GM19395 (cell line): ENCODE results near the gene ATXN2.

Source experiments
- ATAC-seq: cut with Tn5 transposase; IDR thresholded peaks from one replicate; pipeline ENCODE4 v1.9.1; 2021; ENCODE audit warnings: mild to moderate bottlenecking, moderate library complexity; ENCODE audit not compliant: unreplicated experiment

Gene ATXN2

DNA sequence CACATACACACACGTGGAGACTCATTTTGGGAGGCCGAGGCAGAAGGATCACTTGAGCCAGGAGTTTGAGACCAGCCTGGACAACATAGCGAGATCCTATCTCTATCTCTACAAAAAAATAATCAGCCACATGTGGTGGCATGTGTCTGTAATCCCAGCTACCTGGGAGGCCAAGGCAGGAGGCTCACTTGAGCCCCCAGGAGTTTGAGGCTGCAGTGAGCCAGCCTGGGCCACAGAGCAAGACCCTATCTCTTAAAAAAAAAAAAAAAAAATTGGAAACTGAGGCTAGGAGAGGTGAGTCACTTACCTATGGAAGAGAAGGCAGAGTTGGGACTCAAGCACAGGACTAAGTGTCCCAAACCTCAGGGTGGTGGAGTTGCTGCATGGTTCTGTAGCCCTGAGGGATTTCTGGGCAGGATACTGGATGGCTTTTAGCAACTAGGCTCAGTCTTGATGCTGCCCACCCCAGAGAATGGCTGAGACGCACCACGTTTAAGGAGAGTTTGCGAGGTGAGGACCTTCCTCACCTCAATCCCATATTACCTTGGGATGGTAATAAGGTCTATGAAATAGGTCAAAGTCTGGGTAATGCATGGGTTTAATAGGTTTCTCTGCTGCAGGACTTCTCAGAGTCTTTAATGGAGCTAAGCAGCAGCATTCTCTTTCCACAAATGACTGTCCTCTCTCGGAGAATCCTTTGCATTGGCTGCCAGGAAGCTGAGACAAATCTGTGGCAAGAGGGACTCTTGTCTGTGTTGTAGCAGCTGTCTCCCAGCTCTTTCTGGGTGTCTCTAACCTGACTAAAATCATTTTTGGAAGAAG, 157.8 kb downstream of the ATXN2 start:
- ATAC-seq = no peak

GRCh38 chr12:111440631-111441030, 158.5 kb downstream of the ATXN2 start:
- no peak for ATAC-seq

- ATAC-seq = no peak
Observed at GRCh38 chr12:111440152-111440551, 159.0 kb downstream of the ATXN2 start.

DNA sequence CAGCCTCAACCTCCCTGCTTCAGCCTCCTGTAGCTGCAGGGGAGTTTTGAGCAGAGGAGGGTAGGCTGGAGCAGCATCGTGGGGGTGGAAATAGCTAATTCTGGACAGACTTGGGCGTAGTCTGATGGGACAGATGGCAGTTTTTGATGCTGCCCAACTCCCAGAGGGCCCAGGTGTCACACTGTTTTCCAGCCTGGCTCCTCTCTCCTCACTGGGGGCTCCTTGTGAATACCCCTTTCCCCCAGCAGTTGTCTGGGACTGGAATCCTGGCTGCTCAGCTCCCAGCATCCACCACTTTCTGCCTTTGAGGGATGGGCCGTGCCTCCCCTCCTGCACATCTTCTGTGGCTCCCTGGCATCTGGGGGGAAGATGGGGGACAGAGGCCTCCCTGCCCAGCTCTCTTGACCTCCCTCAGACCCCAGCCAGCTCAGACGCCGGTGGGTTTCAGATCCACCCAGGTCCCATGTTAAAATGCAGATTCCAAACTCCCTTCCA, 159.4 kb downstream of the ATXN2 start:
- no peak for ATAC-seq

DNA sequence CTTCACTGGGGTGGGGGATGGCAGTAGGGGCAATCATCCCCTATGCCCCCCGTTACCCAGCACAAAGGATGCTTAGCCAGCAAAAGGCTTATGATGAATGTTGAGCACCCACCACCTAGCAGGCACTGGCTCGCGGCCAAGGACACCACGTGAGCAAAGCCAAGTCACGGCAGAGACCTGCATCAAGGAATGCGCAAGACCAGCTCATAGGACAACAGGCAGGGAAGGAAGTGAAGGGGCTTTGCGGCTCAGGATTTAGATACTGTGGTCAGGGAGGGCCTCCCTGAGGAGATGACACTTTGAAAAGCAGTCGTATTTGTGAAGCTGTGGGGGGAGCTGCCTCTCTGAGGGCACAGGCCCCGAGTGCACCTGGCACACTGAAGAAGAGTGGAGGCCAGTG, 160.6 kb downstream of the ATXN2 start:
- ATAC-seq = no peak

GRCh38 chr12:111437816-111438454, 161.2 kb downstream of the ATXN2 start:
- no peak for ATAC-seq

GRCh38 chr12:111436811-111437210, 162.3 kb downstream of the ATXN2 start:
- ATAC-seq = no peak

GRCh38 chr12:111436266-111436665, 162.8 kb downstream of the ATXN2 start:
- no peak for ATAC-seq

- ATAC-seq = no peak
Observed at GRCh38 chr12:111435661-111436201, 163.4 kb downstream of the ATXN2 start.

GRCh38 chr12:111434680-111435338, 164.3 kb downstream of the ATXN2 start:
- peak; percentile 68 for ATAC-seq

- ATAC-seq = no peak
Observed at GRCh38 chr12:111434049-111434448, 165.1 kb downstream of the ATXN2 start.

DNA sequence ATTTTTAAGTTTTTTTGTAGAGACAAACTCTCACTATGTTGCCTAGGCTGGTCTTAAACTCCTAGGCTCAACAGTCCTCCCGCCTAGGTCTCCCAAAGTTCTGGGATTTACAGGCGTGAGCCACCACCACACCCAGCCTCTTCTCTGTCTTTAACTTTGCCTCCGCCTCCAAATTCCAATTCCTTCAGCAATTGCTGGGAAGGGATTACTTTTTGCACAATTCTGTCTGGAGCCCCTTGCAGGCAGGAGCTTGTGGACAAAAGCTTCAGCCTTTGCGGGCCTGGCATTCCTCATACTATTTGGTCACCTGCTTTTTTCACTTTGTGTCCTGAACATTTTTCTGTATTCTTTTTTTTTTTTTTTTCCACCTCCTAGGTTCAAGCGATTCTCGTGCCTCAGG, 167.3 kb downstream of the ATXN2 start:
- no peak for ATAC-seq

GRCh38 chr12:111430433-111431353, 168.4 kb downstream of the ATXN2 start:
- no peak for ATAC-seq

DNA sequence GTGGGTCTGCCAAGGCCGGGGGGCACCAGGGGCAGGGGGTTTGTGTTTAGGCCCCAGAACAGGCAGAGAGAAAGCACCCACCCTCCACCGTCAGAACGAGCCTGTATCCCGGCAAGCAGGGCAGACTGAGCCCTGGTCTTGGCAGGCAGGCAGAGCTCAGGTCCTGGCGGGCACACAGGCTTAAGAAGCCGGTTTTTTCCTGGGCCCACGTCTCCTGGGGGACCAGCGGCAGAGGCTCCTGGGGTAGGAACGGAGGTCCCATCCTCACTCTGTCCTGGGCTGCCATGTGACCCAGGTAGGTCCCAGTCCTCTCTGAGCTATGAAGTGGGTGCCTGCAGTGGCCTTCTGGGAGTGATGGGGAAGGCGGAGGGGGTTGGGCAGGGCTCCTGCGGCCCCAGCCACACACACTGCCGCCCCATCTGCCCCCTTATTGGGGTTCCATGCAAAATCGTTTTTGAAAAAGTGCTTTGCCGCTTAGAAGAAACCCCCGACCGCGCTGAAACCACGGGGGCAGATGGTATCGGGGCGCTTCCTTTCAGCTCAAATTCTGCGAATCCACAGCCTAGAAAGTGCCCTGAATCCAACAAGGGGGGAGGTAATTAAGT, 169.2 kb downstream of the ATXN2 start:
- ATAC-seq = no peak

DNA sequence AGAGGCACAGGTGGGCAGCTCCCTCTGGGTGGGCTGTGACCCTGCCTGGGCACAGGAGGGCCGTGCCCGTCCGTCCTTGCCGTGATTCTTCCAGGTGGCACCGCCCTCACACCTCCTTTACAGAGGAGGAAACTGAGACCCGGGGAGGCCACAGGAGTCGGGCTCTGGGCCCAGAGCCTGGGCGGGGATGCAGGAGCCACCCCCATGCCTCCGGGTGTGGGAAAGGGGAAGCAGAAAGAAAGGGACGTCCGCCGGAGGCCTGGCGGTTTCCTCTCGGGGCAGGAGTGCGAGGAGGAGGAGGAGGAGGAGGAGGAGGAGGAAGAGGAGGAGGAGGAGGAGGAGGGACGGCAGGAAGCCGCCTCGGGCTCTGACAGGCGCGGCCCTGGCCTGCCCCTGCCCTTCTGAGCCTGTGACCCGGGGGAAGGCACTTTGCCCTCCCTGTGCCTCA, 170.4 kb downstream of the ATXN2 start:
- ATAC-seq = no peak

DNA sequence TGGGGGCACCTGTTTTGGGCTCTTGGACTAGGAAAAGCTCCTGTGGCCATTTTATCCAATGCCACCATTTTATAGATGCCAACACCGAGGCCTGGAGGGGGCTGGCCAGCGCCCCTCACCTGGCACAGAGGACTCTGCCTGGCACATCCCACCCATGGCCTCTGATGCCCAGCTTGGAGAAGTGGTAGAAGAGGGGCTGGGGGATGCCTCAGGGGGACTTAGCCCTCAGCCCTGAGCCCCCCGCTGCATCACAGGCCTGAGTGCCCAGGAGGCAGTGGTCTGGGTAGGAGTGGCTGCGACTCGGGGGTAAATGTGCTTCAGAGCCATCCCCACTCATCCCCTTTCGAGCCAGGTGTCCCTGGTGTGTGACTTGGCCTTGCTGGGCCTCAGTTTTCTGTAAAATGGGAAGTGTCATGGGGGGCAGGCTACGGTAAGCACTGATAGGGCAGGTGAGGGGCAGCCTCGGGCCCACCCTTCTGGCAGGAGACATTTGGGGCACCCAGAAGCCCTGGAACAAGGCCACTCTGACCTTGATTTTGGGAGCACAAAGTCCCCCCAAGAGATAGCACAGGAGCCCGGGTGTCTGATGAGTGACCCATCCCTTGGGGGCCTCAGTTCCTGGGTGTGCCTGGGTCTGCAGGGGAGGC, 170.9 kb downstream of the ATXN2 start:
- no peak for ATAC-seq

DNA sequence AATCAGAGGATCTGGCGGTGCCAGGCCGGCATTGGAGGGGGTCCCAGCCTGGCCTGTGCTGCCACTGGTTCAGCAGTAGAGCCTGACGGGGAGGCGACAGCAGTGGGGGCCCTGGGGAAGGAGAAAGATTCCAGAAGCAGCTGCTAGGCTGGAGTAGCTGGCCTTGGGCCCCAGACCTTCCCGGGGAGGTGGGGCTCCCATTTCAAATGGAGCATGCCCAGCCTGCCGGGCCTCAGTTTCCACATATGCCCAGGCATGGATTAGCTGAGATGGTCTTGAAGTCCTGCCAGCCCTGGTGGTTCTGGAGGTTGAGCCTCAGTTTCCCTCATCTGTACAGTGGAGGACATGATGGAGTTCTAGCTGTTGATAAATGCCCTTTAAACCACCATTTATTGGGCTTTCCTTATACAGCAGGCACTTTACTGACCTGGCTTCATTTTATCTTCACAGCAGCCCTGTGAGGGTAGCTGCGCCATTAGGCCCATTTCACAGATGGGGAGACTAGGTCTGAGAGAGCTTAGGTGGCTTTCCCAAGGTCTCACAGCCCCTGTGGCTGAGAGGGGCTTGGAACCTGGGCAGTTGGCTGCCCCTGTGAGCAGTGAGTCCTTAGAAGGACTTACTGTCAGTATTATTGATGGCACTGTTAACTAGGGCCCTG, 171.6 kb downstream of the ATXN2 start:
- ATAC-seq = no peak

GRCh38 chr12:111426344-111427185, 172.6 kb downstream of the ATXN2 start:
- ATAC-seq = no peak
